AML-193 (cell line): ENCODE results near the gene TBC1D19.
"Not testable (repeated sequence)": the region's sequence is repeated elsewhere in the genome, so short reads cannot be mapped to it uniquely, and the experiment has no call there.

Experiments
- DNase-seq, 2 experiments: peaks; one replicate each; lab custom pipeline; 2025; lab: John Stamatoyannopoulos, UW

Gene TBC1D19

DNA sequence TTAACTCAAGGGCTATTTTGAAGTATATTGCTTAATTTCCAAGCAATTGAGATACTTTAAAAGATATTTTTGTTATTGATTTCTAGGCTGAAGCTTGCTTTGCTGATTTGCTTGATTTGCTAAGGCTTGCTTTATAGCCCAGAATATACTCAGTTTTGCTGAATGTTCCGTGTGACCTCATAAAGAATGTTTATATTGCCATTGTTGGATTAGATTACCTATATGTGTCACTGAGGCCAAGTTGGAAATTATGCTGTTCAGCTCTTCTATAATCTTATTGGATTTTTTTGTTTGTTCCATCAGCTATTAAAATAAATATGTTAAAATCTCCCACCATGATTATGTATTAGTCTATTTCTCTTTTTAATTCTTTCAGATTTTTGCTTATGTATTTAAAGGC is 13.0 kb downstream of the TBC1D19 start:
- no peak for DNase-seq

DNA sequence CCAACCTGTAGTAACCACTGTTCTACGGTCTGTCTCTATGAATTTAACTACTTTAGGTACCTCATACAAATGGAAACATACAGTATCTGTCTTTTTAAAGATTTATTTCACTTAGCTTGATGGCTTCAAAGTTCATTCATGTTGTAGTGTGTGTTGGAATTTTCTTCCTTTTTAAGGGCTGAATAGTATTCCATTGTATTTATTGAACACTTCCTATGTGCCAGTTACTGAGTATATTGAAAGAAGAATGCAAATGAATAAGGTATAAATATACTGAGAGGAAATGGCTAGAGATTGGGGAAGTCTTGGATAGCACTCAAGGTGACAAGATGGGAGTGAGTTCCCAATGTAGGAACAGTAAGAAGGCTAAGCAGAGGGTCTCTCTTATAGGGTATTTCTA is 17.3 kb downstream of the TBC1D19 start:
- no peak for DNase-seq

GRCh38 chr4:26607776-26608175 is 23.9 kb downstream of the TBC1D19 start:
- no peak for DNase-seq

DNA sequence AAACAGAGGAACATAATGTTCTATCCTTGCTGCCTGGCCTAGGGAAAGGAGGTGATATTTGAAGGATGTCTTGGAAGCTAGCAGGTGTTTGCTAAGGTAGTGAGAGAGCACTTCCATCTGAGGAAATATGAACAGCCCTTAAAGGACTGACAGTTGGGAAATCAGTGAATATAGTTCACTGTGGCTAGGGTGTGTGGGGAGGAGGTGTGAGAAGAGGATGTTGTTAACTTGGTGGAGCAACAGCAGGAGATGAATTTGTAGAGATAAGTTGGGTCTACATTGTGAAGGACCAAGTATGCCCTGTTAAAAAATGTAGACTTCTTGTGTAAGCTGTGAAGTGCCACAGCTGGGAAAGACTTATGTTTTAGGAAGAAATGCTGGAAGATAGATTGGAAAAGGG is 25.5 kb downstream of the TBC1D19 start:
- peak; percentile 27 to 32 for DNase-seq

- DNase-seq, result no peak
Measured at GRCh38 chr4:26609868-26610267, 26.0 kb downstream of the TBC1D19 start.

GRCh38 chr4:26611372-26611771 is 27.5 kb downstream of the TBC1D19 start:
- no peak for DNase-seq

GRCh38 chr4:26611885-26612284 is 28.0 kb downstream of the TBC1D19 start:
- no peak for DNase-seq

DNA sequence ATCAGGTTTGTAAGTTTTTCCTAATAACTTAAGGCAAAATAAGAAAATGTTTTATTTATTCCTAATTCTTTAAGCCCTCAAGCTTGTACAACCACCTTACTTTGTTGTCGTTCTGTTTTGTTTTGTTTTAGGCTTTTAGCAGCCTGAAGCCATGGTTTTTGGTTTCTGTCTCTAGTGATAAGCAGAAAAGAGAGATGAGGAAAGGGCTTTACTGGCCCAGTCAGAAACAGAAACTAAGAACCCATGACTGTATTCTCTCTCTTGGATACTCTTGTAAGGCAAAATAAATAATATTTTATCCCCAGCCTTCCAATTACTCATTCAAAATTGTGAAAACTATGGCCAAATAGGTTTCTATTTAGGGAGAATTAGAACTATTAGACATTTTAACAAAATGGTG is 29.4 kb downstream of the TBC1D19 start:
- DNase-seq, result no peak

DNA sequence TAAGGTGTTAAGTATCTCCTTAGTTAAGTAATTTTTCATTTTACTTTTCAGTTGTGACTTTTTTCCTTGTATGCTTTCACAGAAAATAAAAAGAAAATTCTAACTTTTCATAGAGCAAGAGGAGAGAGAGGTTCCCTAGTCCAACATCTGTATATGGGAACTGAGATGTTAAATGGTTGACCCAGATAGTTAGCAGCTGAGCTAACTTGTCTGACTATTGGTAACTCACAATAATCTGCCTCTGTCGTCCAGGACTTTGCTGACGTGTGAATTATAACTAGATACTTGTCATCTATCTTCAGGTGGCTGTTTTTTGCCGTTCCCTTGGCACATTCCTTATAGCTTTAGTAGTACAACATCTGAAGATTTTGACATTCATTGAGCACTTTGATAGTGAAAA is 29.9 kb downstream of the TBC1D19 start:
- DNase-seq, result no peak

DNA sequence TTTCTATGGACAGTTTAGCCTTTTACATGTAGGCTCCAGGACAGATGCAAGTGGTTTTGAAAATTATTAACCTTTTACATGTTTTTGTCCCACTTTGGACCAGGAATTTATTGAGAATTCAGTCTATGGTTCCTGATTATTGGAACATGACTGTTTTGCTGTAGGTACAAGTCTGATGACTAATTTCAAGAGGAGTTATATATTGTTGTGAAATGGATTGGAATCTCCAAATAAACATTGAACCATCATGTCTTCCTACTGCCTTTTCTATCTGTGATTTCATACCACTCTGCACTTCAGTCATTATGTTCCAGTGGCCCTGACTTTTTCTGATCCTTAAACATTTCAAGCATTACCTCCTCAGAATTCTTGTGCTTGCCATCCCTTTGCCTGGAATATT is 35.9 kb downstream of the TBC1D19 start:
- no peak for DNase-seq

DNA sequence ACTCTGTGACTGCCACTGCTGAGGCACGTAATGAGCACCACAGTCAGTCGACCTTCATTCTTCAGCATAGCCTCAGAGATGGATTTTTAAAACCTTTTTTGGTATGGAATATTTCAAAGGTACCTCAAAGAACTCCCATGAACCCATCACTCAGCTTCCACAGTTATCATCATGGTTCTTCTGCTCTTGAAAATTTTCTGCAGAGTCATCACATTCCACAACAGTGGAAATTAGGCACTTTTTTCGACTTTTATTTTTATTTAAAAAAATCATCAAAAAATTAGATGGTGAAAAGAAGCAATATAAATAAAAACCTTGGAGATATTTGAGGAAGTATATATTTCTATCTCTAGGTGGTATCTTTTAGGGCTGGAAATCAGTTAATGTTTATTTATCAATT is 37.5 kb downstream of the TBC1D19 start:
- DNase-seq, result no peak

DNA sequence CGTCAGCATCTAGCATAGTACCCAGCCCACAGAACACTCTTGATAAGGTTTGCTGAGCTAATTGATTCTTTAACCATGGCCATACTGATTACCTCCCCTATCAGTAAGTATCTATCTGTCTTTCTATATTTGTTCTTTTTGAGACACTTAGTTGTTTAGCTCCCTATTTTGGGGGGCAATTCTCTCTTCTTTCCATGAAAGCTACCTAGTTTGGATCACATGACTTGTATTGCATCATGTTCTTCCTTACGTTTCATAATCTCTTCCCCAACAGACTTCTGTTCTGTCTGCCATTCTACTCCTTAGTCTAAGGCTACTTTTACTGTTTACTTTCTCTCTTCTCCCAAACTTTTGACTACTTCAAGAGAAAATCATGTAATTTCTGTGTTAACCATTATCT is 39.0 kb downstream of the TBC1D19 start:
- peak in 1 of 2 experiments; percentile 1 for DNase-seq

DNA sequence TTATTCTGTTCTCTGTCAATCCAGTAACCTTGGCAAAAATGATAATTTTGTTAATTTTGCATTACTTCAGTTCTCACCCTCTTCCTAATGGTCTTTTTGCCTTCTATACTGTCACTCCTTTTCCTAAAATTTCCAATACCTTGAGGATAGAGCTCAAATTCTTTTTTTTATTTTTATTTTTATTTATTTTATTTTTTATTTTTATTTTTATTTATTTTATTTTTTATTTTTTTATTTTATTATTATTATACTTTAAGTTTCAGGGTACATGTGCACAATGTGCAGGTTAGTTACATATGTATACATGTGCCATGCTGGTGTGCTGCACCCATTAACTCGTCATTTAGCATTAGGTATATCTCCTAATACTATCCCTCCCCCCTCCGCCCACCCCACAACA is 42.8 kb downstream of the TBC1D19 start:
- not testable (repeated sequence) for DNase-seq

GRCh38 chr4:26632916-26633315 is 49.0 kb downstream of the TBC1D19 start:
- no peak for DNase-seq

DNA sequence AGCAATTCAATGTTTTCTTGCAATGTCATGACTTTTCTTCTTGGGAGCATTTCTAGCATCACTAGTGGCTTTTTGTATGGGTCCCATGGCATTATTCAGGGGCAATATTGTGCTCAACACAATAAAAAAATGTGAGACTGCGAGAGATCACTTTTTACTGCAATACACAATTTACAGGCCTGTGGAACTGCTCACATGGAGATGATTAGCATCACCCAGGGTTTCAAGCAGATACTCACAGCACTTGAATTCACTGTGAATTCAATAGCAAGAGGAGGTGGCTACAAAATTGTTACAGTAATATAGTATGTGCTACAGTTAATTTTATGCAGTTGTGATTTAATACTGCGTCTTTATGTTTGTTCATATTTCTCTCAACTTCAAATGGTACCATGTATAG is 50.4 kb downstream of the TBC1D19 start:
- DNase-seq, result no peak

DNA sequence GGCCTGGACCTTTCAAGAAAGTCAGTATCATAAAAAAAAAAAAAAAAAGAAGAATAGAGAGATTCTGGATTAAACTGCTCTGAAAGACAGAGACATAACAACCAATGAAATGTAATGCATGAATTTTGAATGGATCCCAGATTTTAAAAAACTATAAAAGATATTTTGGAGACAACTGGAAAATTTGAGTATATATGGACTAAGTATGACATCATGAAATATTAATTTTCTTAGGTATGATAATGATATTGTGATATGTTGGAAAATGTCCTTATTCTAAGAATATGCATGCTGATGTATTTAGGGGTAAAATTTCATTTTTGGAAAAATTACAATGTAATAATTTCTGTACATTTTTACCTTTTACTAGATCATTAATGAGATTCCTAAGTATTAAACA is 52.6 kb downstream of the TBC1D19 start:
- no peak for DNase-seq

DNA sequence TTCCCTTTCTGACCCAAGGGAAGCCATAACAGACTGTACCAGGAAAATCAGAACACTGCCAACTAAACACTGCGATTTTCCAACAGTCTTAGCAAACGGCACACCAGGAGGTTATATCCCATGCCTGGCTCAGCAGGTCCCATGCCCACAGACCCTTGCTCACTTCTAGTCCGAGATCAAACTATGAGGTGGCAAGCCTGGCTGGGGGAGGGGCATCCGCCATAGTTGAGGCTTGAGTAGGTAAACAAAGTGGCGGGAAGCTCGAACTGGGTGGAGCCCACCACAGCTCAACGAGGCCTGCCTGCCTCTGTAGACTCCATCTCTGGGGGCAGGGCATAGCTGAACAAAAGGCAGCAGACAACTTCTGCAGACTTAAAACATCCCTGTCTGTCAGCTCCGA is 56.8 kb downstream of the TBC1D19 start:
- not testable (repeated sequence) for DNase-seq

GRCh38 chr4:26647523-26648224 is 63.8 kb downstream of the TBC1D19 start:
- DNase-seq, result no peak

GRCh38 chr4:26648260-26648659 is 64.4 kb downstream of the TBC1D19 start:
- no peak for DNase-seq

DNA sequence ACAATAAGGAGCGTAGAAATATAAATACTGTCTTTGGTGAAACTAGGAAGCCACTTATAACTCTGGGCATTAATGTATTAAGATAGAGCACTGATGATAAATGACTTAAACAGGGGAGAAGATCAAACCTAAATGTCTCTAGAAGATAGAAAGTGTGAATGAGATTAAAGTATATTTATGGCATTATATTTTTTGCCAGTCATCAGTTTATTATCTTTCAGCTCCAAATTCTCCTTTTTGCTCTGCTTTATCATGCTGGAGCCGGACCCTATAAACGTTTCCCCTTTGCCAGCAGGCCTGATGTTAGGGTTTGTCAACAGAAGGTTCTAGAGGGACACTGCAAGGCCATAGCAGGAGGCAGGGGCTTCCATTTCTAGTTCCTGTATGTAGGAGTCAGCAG is 76.4 kb downstream of the TBC1D19 start:
- DNase-seq, result no peak

DNA sequence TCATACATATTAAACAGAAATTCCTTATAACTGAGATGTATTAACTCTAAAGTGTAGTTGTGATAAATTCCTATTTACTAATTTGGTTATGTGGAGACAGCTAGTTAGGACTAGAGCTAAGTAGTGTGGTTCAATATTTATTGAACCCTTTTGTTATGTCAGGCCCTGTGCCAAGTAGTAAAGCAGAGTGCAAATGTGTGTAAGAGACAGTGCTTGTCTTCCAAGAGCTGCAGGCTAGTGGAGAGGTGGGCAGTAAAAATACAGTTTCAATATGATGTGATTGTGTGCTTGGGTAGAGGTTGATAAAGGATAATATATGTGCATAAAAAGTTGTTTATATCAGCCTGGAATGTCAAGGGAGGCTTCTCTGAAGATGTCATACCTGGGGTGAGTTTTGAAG is 80.0 kb downstream of the TBC1D19 start:
- no peak for DNase-seq

DNA sequence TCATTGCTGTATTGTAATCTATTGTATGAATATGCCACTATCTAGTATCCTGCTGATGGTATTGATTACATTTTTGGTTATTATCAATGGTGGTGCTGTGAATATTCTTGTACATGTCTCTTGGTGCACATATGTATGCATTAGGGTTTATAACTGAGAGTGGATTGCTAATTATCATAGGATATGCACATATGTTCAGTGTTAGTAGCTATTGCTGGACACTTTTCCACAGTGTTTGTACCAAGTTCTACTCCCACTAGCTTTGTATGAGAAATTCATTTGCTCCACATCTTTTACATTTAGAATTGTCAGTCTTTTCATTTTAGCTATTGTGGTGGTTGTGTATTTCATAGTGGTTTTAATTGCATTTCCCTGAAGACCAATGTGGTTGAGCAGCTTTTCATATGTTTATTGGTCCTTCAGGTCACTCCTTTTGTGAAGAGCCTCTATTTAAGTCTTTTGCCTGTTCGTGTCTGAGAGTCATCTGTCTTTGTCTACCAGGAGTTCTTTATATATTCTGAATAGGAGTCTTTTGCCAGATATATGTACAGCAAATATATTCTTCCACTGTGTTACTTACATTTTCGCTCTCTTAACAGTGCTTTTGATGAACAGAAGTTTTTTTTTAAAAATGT is 87.1 kb downstream of the TBC1D19 start:
- DNase-seq, result no peak

DNA sequence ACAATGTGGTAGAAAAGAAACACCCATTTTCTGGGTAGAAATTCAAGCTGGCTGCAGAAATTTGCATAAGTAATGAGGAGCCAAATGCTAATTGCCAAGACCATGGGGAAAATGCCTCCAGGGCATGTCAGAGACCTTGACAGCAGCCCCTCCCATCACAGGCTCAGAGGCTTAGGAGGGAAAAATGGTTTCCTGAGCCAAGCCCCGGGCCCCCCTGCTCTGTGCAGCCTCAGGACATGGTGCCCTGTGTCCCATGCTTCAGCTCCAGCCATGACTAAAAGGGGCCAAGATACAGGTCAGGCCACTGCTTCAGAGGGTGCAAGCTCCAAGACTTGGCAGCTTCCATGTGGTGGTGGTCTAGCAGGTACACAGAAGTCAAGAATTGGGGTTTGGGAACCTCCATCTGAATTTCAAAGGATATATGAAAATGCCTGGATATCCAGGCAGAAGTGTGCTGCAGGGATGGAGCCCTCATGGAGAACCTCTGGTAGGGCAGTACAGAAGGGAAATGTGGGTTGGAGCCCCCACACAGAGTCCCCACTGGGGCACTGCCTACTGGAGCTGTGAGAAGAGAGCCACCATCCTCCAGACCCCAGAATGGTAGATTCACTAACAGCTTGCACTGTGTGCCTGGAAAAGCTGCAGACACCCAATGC is 95.3 kb downstream of the TBC1D19 start:
- DNase-seq, result not testable (repeated sequence)
